HG03060 (cell line): ENCODE data around the gene CDKAL1.
A peak's percentile ranks its signal among the peaks of the same experiment; 100 is the strongest.

Experiments
- ATAC-seq: cut with Tn5 transposase; IDR thresholded peaks from one replicate; pipeline ENCODE4 v1.9.1; 2021; ENCODE audit warnings: low read depth, moderate number of reproducible peaks; ENCODE audit not compliant: unreplicated experiment

The CDKAL1 gene

DNA sequence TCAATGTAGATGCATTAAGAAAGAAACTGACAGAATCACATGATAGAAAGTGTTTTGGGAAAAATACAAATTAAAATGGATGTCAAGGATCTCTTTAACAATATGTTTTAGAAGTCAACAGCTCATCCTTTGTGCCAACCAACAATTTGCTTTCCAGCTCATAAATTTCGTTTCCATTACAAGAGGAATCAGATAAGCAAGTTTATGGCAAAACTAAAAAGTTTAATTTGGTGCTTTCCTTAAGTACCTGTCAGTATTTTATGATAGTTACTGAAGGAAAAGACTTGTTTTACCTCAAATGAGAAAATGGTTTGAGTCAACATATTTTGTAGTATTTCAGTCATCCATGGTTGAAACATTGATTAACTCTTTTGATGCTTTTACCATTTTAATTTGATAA, 130.0 kb downstream of the CDKAL1 start:
- no peak for ATAC-seq

DNA sequence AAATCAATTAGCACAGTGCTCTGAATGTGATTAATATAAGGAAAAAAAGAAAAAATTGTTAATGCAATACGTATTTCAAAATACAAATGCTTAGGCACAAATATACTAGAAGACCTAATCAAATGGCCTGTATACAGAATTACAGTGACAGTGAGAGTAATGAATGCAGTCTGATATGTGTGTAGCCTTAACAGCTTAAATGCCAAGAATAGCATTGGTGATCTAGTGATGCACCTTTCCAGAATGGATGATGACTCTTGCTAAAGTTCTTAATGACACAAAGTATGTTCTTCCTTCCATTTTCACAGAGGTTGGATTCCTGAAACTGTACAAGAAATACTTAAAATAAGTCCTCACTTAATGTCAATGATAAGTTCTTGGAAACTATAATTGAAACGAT, 131.0 kb downstream of the CDKAL1 start:
- ATAC-seq = no peak

DNA sequence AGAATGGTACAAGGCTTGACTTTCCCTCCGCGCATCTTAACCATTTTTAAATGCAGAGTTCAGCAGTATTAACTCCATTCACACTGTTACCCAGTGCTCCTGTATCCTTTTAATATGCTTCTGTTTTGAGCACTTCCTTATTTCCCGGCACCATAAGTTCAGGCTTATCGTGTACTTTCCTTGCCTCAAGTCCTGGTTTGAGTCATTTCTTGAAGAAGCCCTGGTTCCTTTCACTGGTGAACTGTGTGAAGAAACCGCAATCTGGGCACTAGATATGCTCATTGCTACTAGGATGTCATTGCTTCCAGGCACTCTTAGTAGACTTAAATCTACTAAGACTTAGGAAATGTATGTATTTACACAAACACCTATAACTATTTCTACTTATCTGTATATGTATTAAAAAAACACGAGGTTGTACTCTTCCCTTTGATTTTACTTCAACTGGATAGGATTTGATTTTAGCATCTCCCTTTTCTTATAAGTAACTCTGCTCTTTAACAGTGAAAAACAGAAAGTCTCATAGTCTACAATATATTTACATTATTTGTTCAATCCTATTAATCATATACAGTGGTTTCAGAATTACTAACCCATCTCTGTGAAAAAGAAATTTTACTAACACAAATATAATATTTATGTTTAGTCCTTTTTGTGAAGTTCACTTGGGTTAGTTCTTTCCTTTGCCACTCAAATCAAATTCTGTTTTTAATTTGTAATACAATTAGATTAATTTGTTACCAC, 135.5 kb downstream of the CDKAL1 start:
- peak; percentile 76 for ATAC-seq

DNA sequence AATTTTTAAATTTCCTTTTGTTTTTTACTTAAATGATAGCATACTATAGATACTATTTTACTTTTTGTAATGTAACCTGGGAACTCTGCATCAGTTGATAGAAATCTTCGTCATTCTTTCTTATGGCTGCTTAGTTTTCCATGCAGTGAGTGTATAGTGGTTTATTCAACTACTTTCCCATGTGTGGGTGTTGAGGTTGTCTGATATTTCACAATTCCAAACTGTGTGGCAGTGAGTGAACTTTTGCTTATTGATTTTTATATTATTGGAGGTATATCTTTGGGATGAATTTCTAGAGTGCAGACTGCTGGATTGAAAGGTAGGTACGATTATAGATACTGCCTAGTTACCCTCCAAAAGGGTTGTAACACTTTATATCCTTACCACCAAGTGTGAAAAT, 136.5 kb downstream of the CDKAL1 start:
- ATAC-seq = no peak

DNA sequence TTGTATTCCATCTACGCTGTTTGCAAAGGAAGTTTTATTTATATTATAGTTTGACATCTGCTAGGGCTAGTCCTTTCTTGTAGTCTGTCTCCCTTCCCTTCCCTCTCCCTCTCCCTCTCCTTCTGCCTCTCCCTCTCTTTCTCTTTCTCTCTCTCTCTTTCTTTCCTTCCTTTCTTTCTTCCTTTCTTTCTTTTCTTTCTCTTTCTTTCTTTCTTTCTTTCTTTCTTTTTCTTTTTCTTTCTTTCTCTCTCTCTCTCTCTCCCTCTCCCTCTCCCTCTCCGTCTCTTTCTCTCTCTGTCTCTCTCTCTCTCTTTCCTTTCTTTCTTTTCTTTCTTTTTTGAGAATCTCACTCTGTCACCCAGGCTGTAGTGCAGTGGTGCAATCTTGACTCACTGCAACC, 137.8 kb downstream of the CDKAL1 start:
- no peak for ATAC-seq

DNA sequence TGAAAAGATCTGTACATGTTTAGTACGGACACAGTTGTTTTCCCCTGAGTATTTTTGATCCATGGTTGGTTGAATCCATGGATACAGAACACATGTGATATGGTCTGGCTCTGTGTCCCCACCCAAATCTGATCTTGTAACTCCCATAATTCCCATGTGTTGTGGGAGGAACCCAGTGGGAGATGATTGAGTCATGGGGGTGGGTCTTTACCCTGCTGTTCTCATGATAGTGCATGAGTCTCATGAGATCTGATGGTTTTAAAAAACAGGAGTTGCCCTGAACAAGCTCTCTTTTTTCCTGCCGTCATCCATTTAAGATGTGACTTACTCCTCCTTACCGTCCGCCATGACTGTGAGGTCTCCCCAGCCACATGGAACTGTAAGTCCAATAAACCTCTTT, 139.2 kb downstream of the CDKAL1 start:
- ATAC-seq = no peak

DNA sequence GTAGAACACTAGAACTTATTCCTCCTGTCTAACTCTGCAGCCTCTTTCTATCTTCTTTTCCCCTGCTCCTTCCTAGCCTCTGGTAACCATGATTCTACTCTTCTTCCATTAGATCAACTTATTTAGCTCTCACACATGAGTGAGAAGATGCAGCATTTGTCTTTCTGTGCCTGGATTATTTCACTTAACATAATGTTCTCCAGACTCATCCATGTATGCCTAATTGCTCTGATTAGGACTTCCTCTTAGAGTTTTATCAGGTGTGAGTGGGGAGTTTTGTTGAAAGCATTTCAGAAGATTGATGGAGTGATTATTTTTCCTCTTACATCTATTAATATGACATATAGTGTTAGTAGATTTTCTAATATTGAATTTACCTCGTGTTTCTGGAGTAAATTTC, 140.4 kb downstream of the CDKAL1 start:
- ATAC-seq = no peak

DNA sequence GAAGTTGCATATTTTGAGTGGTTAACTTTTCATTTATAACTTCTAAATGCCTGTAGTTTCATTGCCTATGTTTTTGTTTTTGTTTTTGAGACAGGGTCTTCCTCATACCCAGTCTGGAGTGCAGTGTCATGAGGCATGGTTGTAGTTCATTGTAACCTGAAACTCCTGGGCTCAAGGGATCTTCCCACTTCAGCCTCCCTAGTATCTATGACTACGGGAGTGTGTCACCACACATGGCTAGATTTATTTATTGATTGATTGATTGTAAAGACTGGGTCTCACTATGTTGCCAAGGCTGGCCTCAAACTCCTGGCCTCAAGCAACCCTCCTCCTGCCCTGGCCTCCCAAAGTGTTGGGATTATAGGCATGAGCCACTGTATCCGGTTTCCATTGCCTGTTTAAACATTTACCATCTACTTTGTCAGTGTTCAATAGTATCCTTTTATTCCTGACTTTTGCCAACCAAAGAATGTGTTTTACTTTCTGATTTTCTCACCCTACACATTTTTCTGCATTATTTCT, 144.6 kb downstream of the CDKAL1 start:
- no peak for ATAC-seq

DNA sequence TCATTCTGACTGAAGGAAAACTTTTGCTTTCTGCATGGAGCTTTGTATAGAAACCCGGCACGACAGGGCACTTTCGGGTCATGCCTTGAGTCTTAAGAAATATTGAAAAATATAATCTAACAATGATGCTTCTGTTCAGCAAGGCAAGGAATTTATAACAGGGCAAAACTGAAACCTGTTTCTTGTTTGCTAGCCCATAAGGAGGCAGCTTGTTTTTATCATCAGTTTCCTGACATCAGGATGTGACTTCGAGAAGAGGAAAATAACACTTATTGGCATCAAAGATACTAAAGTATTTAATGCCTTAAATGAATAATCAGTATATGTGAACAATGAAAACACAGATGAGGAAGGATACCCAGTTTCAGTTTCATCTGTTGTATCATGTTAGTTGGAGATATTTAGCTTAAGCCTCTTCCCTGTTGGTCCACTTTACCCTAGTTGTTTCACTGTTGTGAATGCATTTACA, 146.5 kb downstream of the CDKAL1 start:
- ATAC-seq = peak; percentile 59

DNA sequence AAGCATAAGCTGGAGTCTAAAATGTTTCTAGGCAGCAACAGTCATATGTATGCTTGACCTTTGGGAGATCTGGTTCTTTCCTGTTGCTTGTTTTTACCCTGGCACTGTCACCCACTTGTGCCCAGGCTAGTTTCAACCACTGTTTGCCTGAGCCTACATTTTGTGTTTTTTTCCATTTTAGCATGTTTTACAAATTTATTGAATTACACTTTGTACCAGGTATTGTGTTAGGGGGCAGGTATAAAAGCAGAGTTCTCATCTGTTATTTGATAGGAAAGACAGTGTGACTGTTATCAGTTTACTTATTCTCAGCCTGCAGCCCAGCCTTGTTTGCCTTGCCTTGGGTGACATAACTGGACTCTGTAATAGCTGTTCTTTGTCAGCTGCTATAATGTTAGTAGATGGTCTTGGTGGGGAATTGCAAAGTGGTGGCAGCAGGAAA, 147.0 kb downstream of the CDKAL1 start:
- ATAC-seq = peak; percentile 23

DNA sequence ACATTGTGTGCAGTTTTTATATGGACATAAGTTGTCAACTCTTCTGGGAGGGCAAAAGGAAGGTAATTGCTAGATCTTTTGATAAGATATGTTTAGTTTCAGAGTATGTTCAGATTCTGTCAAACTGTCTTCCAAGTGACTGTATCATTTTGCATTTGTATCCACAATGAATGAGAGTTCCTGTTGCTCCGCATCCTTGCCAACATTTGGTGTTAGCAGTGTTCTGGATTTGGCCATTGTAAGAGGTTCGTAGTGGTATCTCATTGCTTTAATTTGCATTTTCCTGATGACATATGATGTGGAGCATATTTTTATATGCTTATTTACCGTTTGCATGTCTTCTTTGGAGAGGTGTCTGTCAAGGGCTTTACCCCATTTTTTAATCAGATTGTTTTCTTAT, 150.2 kb downstream of the CDKAL1 start:
- no peak for ATAC-seq

DNA sequence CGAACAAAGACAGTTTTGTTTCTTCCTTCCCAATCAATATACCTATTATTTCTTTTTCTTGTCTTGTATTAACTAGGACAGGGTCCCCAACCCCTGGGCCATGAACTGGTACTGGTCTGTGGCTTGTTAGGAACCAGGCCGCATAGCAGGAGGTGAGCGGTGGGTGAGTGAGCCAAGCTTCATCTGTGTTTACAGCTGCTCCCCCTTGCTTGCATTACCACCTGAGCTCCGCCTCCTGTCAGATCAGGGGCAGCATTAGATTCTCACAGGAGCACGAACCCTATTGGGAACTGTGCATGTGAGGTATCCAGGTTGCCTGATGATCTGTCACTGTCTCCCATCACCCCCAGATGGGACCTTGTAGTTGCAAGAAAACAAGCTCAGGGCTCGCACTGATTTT, 151.9 kb downstream of the CDKAL1 start:
- ATAC-seq = no peak

DNA sequence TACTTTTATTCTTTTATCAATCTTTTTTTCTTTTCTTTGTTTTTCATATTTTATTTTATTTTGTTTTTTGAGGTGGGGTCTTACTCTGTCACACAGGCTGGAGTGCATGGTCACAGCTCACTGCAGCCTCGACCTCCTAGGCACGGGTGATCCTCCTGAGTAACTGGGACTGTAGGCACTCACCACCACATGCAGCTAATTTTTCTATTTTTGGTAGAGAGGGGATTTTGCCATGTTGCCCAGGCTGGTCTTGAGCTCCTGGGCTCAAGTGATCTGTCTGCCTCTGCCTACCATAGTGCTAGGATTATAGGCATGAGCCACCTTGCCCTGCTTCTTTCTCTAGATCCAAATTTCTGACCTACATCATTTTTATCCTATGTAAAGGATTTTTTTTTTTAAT, 153.2 kb downstream of the CDKAL1 start:
- ATAC-seq = no peak

DNA sequence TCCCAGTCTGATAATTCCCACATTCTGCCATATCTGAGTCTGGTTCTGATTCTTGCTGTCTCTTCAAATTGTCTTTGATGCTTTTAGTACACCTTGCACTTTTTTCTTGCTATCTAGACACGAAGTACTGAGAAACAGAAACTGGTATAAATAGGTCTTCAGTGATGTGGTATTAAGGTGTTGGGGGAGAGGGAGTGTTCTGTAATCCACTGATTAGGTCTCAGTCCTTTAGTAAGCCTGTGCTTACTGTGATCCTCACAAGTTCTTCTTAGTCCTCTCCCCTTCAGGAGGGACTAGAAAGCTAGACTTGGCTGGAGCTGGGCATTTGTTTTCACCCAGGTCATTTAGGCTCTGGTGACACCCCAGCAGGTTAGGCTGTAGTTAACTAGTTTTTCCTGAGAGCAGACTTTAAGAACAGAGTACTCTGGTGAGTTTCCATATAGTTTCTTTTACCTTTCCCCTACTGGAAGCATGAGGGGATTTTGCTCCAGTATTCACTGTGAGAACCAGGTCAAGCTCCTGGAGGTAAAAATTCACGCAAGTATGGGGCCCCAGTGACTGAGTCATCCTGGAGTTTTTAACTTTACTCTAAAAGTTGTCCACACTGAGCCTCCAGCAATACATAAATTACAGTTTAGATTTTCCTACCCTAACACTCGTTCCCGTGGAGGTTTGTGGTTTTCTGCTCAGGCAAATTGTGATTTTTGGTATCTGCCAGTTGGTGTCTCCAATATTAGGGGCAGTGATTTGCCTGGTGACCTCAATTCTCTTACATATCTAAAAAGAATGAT, 154.6 kb downstream of the CDKAL1 start:
- ATAC-seq = peak; percentile 74

DNA sequence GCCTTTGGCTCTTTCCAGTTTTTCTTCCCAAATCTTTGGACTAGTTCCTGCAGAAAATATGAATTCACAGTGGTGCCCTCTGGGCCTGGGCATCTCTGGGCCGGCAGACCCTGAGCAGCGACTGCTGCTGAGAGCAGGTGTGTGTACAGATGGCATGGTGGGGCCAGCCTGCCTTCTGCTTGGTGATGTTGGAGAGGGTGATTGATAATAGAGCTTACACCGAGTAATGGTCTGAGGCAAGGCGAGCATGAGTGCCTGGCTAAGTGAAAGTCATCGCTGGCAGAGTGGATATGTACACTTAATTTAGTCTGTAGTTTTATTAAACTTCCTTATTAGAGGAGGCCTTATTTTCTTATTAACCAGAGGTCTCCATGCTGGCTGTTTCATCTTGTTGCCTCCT, 156.9 kb downstream of the CDKAL1 start:
- no peak for ATAC-seq

DNA sequence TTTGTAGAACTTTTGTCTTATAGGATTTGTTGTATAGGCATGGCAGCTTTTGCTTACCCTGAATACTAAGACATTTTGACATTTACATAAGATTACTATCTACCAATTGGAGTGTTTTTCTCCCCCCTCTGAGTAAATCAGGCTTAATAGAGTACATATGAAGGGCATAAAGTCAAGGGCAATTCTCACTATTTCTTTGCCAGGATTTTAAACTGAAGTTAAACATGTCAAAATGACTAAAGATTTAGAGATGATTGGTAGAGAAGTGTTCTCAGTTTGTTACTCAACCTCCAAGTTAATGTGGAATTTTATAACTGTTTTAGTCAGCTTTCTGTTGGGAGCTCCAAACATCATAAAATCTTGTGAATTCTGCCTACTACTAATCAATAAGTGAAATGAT, 157.8 kb downstream of the CDKAL1 start:
- no peak for ATAC-seq

DNA sequence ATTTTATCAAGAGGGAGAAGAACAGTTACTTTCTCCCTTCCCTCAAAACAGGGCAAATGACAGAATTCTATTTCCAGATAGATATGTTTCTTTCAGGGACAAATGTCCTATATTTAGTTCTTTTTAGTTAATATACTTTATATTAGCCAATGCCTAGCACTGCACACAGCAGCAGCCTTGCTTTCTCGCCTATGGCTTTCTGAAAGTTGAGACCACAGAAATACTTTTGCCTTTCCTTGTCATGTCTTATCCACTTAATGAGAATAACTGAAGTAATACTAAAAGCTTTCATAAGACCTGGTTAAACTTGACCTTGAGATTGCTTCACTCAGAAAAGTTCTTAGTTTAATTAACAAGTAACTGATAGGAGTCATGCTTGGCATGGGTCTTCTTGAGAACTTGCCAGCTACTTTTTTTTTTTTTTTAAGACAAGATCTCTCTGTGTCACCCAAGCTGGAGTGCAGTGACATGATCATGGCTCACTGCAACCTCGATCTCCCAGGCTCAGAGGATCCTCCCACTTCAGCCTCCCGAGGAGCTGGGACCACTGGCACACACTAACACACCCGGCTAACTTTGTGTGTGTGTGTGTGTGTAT, 159.3 kb downstream of the CDKAL1 start:
- no peak for ATAC-seq

DNA sequence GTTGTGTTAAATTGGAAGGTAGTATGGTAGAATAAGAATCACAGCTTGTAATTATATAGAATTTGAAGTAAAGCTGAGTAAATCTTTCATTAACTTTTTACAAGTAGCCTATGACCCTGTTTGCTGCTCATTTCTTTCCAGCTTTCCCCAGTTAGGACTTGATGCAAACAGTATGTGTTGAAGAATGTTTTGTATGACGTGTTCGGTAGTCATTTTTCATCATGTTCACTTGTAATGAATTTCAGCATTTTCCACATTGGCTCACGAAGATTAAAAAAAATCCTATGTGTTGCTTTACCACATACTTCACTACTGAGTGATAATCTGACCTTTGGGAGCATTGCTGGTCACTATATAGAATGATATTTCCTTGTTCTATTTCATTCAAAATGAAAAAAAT, 162.4 kb downstream of the CDKAL1 start:
- no peak for ATAC-seq

DNA sequence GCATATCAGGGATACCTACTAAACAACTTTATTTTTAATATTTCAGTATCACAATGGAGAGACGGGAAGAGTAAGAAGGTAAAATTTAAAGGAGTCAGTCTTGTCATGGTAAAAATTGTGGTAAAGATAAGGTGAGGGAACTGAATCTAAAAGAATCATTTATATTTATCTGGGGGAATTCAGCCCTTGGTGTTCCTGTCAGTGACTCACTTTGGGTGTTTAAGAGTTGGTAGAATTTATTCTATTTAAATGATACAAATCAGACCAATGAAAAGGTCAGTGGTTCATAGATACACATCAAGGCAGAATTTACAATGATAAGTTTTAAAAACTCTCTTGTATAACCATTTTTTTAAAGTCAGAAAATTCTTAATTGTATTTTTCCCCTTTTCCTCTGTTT, 164.4 kb downstream of the CDKAL1 start:
- no peak for ATAC-seq

DNA sequence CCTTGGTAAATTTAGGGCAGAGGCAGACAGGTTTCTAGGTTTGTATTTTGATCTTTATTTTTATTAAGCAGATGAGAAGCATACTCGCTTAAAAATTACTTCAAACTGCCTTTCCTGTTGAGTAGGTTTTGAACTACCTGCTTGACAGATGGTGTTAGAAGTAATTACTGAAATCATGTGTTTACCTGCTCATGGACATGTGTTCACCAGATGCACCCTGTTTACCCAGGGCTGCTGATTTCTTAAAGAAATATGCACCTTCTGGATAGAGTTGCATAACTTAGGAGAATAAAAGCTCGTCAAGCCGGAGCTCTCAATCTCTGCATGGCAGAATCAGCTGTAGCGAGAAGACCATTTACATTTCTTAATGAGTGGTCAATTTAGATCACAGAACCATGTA, 165.1 kb downstream of the CDKAL1 start:
- no peak for ATAC-seq

DNA sequence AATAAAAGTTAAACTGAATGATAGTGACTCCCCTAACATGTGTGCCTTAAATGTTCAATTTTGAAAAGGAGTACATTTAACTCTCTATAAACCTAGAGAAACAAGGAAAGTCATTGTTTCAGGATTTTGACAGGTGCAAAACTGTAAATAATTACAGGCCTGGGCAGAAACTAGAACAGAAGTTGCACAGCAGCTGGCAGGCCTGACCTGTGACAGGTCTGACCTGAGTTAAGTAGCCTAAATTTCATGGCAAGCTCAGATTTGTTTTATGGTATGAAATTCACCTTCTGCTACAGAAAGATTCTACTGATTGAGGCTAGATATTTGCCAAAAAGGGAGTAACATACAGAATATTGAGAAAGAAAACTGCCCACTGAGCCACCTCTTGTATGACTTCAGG, 166.1 kb downstream of the CDKAL1 start:
- no peak for ATAC-seq
